Measurements from ENCODE around the gene MRAS.

MRAS gene

GRCh38 chr3:138374573-138375134, 26.3 kb downstream of the MRAS start:
- no peaks in the 10 kb centered on the region for H3K36me3 ChIP-seq (ENCODE audit: control insufficient read depth in 2 of 2, insufficient read depth in 1 of 2, low read length in 2 of 2)
- TF ChIP-seq ZNF366 (tag by site-specific recombination; conservative IDR thresholded peaks at IDR 0.05) (no peak), ZNF155 (tag by site-specific recombination; IDR thresholded peaks at IDR 0.05) (no peak), ZNF223 (tag by site-specific recombination; IDR thresholded peaks at IDR 0.05) (no peak), ZNF645 (tag by site-specific recombination; IDR thresholded peaks at IDR 0.05) (no peak), ZBTB7A (tag by site-specific recombination; IDR thresholded peaks at IDR 0.05; ENCODE audit: low read depth) (no peak), ZNF600 (tag by site-specific recombination; IDR thresholded peaks at IDR 0.05) (no peak), ZNF114 (tag by site-specific recombination; IDR thresholded peaks at IDR 0.05) (no peak), ZNF292 (tag by site-specific recombination; IDR thresholded peaks at IDR 0.05; ENCODE audit: borderline replicate concordance, low read depth) (no peak)

DNA sequence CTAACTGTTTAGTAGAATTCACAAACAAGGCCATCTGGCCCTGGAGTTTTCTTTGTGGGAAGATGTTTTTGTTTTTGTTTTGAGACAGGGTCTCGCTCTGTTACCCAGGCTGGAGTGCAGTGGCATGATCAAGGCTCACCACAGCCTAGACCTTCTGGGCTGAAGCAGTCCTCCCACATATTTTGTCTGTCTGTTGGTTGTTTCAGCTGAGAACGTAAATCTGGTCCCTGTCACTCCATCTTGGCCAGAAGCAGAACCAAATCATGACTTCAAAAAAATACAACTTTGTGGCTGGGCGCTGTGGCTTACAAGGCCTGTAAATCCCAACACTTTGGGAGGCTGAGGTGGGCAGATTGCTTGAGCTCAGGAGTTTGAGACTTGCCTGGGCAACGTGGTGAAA, 27.1 kb downstream of the MRAS start:
- ChIA-PET POLR2A (no interaction called here), CTCF (interaction anchor here (0.5 to 1.1 kb wide), 2 partner anchors 42 to 567 kb away, joined by 4 read pairs; no protein-coding TSS in a partner anchor)
- no peak for TF ChIP-seq FEZF1 (tag by site-specific recombination; IDR thresholded peaks at IDR 0.05)
- TF ChIP-seq RBAK (tag by site-specific recombination; IDR thresholded peaks at IDR 0.05), result no peak
- TF ChIP-seq ZNF114 (tag by site-specific recombination; IDR thresholded peaks at IDR 0.05), result no peak
- TF ChIP-seq ZNF629 (tag by site-specific recombination; IDR thresholded peaks at IDR 0.05), result no peak
- TF ChIP-seq, protein P1, sequence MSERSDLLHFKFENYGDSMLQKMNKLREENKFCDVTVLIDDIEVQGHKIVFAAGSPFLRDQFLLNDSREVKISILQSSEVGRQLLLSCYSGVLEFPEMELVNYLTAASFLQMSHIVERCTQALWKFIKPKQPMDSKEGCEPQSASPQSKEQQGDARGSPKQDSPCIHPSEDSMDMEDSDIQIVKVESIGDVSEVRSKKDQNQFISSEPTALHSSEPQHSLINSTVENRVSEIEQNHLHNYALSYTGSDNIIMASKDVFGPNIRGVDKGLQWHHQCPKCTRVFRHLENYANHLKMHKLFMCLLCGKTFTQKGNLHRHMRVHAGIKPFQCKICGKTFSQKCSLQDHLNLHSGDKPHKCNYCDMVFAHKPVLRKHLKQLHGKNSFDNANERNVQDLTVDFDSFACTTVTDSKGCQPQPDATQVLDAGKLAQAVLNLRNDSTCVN (tag by site-specific recombination; optimal IDR thresholded peaks at IDR 0.05), result no peak
- TF ChIP-seq ZNF423 (tag by site-specific recombination; IDR thresholded peaks at IDR 0.05), result no peak
- TF ChIP-seq ZNF138 (tag by site-specific recombination; IDR thresholded peaks at IDR 0.05; ENCODE audit: borderline replicate concordance), result no peak
- no peak for TF ChIP-seq ZNF335 (tag by site-specific recombination; conservative IDR thresholded peaks at IDR 0.05)
- TF ChIP-seq ZNF146 (tag by site-specific recombination; IDR thresholded peaks at IDR 0.05), result no peak
- TF ChIP-seq ZNF558 (tag by site-specific recombination; IDR thresholded peaks at IDR 0.05), result no peak
- TF ChIP-seq ZNF416 (tag by site-specific recombination; IDR thresholded peaks at IDR 0.05), result no peak
- no peak for TF ChIP-seq ZNF214 (tag by site-specific recombination; IDR thresholded peaks at IDR 0.05; ENCODE audit: borderline replicate concordance)
- TF ChIP-seq HOXD13 (CRISPR knock-in tag; IDR thresholded peaks at IDR 0.05; ENCODE audit: borderline replicate concordance), result no peak
- no peak for TF ChIP-seq BCL6B (tag by site-specific recombination; IDR thresholded peaks at IDR 0.05)
- TF ChIP-seq ZNF785 (tag by site-specific recombination; IDR thresholded peaks at IDR 0.05), result no peak
- TF ChIP-seq ZNF391 (tag by site-specific recombination; IDR thresholded peaks at IDR 0.05; ENCODE audit: borderline replicate concordance, low read depth), result no peak
- TF ChIP-seq PRDM10 (tag by site-specific recombination; IDR thresholded peaks at IDR 0.05), result no peak
- no peak overlapping the region for H3K4me3 ChIP-seq (ENCODE audit: low read depth, low read length)
- H3K27ac ChIP-seq (ENCODE audit: extremely low read depth, low read depth, low read length), result no peak overlapping the region
- H3K4me1 ChIP-seq (ENCODE audit: control insufficient read depth, insufficient read depth, low read length), result no peaks in the 10 kb centered on the region
- H3K36me3 ChIP-seq (ENCODE audit: control insufficient read depth in 2 of 2, insufficient read depth in 1 of 2, low read length in 2 of 2), result no peaks in the 10 kb centered on the region
- no peaks in the 10 kb centered on the region for H3K9me3 ChIP-seq (ENCODE audit: control insufficient read depth, insufficient read depth, low read depth, low read length)

More at GRCh38 chr3:138374573-138375134, 26.3 kb downstream of the MRAS start:
- H3K27ac ChIP-seq (ENCODE audit: extremely low read depth, low read depth, low read length), result no peak overlapping the region
- H3K9me3 ChIP-seq (ENCODE audit: control insufficient read depth, insufficient read depth, low read depth, low read length), result no peaks in the 10 kb centered on the region
- ChIA-PET CTCF (interaction anchor here (0.5 kb wide), 1 partner anchor 567 kb away, joined by 4 read pairs; no protein-coding TSS in a partner anchor), POLR2A (no interaction called here)
- H3K4me3 ChIP-seq (ENCODE audit: low read depth, low read length), result no peak overlapping the region
- H3K4me1 ChIP-seq (ENCODE audit: control insufficient read depth, insufficient read depth, low read length), result no peaks in the 10 kb centered on the region

All from HEK293 (cell line).